Measurements from ENCODE around the gene SBNO2.
"Not testable (repeated sequence)": the region's sequence is repeated elsewhere in the genome, so short reads cannot be mapped to it uniquely, and the experiment has no call there.

Gene SBNO2

DNA sequence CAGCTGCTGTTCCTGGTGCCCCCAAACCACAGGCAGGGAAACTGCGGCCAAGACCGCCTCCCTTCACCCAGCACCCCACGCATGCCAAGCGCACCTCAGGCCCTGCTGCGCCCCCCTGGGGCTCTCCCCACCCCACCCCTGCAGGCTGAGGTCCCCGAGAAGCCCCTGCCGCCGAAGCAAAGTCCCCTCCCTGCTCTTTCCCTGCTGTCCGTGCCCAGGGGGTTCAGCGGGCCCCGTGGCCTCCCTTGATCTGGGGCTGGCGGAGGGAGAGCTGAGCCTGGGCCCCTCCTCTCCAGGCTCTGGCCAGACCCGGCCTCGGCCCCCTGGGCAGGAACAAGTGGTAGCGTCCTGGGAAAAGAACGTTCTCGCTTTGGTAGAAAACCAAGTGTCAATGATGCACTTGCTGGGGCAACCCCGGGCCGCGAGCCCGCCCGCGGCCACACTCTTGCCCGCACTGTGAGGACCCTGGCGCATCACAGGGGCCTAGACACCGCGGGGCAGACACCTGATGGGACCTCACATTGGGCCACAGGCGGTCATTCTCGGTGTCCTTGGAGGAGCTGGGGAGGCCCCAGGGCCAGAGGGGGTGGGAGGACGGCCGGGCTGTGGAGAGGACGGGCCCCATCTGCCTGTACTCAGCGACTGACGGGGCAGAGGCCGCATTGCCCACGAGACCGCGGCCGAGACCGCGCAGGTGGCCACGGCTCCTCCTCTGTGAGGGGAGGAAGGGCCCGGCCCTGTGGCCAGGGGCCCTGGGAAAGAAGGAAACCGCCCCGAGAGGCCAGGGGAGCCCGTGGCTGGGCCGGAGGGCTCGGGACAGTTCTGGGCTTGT is 41.3 kb downstream of the SBNO2 start:
- DNase-seq, result peak; percentile 68

DNA sequence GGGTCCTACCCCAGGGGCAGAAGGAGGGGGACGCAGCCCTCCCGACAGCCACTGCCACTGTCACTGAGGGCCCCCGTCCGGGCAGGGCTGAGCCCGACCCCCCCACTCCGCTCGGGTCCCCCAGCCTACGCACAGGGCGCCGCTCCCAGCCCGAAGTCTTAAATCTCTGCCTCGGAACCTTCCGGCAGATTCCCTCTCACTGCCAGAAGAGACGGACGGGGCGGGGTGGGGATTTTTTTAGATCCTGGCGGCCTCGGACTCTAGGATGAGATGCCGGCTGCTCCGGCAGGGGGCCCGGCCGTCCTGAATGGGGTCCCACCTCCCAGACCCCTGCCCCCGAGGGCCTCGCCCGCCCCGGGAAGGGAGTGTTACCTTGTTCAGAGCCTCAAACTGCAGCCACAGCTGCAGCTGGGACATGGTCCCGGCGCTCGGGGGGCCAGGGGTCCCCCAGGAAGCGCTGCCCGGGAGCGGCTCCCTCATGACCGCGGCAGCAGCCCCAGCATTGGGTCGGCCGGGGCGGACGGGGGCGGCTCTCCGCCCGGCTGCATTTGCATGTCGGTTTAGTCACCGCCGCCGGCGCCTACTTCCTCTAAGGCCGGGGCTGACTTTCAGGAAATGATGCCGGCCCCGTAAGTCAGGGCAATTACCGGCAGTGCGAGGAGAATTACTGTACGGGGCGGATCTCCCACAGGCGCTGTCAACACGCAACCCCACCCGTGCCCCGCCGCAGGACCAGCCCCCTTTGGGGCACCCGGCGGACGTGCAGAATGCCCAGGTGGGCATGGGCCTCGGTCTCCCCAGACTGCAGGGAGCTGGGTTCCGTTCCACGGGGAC is 42.1 kb downstream of the SBNO2 start:
- DNase-seq, result peak; percentile 85

DNA sequence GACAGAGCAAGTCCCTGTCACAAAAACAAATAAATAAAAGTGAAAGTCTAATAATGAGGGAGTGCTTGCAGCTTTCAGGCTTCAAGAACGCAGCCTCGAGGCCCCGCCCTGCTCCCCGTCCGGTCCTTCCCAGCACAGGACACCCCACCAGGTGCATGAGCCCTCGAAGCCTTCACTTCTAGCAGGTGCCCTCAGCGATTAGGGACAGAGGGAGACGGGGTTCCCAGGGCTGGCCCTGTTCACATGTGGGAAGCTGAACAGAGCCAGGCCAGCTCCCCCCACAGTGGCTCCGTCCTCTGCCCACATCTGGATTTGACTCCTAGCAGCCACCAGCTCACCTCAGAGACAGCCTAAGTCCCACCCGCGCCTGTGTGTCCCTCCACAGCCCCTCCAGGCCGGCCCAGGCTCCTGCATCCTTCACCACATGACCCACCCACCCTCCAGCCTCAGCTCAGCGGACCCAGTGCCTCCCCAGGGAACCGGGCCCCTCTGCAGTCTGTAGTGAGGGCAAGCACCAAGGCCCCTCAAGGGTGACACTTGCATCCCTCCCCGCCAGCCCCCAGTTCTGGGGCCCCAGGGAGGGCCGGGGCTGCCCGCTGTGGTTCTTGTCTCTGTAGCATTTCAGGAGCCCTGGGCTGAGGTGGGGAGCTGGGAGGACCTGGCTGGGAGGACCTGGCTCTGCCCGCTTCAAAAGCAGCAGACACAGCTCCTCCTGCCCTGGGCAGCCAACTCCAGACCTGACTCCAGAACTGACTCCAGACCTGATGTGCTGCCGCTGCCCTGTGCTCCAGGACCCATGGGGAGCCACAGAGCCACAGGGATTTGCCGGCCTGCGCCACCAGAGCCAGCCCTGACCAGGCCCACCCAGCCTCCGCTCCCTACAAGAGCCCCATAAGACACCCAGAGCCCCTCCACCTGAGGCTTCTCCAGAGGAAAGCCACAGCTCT is 43.0 kb downstream of the SBNO2 start:
- no peak for DNase-seq

DNA sequence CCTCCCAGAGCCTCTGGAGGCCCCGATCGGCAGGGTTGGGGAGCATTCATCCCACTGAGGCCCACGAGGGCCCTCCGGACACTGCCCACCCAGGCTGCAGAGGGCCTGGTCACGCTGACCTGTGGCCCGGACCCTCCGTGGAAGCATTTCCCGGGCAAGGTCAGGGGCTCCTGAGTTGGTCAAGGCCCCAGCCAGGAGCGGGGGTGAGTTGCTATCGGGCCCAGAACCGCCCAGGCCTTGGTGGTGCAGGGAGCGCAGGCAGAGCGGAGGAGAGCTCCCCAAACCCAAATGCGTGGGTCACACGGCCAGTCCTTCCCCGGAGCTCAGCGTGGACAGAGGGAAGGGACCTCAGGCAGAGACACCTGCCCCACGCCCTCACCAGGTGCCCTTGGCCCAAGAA is 44.5 kb downstream of the SBNO2 start:
- DNase-seq, result no peak

DNA sequence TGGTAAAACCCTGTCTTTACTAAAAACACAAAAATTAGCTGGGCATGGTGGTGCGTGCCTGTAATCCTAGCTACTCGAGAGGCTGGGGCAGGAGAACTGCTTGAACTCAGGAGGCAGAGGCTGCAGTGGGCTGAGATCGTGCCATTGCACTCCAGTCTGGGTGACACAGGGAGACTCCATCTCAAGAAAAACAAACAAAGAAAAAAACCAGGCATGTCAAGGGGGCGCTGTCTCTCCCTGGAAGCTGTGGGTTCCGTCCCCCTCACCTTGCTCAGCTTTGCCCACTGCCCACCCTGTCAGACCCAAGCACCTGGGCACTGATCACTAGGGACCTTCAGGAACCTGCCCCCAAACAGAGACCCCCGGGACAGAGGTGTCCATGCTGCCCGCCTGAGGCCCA is 45.0 kb downstream of the SBNO2 start:
- DNase-seq, result not testable (repeated sequence)

DNA sequence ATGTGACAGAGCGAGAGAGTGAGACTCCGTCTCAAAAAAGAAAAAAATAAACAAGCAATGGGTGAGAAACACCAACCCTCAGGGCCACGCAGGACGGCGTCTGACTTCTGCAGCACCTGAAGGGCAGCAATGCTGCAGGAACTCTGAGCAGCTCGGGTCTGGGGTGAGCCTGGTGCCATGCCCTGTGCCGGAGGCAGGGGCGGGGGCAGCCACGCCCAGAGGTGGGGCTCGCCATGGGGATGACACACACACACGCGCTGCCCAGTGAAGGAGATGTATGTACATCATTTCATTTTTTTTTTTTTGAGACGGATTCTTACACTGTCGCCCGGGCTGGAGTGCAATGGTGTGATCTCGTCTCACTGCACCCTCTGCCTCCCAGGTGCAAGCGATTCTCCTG is 46.0 kb downstream of the SBNO2 start:
- DNase-seq, result no peak

DNA sequence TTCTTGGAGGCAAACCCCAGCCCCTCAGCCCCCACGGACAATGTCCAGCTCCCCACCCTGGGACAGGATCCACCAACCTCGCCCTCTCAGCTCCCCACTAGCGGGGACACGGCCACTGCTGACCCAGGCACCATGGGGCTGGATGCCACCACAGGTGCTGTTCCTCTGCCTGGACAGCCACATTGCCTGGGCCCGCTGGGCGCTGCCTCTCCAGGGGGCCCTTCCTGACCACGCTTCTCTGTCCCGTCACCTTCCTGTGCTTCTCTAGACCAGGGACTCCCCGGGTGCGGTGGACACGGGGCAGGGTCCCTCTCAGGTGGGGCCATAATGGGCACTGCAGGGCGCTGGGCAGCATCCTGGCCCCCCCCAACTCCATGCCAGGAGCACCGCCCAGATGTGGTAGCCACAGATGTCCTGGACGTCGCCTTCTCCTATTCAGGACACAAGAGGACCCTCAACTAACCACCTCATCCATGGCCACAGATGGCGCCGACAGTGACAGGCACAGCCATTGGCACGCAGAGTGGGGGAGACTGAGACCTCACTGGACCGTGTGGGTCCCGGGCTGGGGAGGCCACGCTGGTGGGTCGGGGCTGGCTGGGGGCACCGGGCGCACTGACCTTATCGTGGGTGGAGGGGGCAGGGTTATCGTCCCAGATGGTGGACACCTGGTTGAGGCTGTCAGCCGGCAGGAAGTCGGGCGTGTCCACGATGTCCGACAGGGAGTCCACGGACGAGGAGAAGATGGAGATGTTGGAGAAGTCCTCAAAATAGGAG is 46.9 kb downstream of the SBNO2 start:
- no peak for DNase-seq

DNA sequence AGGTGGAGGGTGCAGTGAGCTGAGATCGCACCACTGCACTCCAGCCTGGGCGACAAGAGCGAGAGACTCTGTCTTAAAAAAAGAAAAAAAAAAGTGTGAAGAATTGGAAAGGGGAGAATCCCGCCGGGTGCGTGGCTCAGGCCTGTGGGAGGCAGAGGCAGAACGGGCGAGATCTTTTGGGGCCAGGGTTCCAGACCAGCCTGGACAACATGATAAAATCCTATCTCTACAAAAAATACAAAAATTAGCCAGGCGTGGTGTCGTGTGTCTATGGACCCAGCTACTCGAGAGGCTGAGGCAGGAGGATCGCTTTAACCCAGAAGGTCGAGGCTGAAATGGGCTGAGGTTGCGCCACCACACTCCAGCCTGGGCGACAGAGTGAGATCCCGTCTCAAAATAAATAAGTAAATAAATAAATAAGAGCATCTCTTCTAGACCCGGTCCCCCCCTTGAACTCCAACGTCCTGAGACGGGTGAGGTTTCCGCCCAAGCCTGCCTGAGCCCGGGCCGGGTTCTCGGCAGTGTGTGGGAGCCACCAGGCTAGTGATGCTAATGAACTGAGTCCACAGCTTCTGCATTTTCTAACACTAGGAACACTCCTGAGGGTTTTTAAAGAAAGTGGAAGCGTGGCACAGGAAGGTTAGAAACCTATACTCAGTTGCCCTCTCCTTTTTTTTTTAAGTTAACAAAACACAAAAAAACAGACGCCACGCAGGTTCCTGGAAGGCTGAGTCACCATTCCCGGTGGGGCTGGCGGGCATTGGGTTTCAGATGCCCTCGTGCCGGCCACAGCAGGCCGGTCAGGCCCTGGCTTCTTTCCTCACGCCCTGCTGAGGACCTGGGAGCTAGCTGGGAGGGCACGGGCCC is 48.2 kb downstream of the SBNO2 start:
- DNase-seq, result no peak

DNA sequence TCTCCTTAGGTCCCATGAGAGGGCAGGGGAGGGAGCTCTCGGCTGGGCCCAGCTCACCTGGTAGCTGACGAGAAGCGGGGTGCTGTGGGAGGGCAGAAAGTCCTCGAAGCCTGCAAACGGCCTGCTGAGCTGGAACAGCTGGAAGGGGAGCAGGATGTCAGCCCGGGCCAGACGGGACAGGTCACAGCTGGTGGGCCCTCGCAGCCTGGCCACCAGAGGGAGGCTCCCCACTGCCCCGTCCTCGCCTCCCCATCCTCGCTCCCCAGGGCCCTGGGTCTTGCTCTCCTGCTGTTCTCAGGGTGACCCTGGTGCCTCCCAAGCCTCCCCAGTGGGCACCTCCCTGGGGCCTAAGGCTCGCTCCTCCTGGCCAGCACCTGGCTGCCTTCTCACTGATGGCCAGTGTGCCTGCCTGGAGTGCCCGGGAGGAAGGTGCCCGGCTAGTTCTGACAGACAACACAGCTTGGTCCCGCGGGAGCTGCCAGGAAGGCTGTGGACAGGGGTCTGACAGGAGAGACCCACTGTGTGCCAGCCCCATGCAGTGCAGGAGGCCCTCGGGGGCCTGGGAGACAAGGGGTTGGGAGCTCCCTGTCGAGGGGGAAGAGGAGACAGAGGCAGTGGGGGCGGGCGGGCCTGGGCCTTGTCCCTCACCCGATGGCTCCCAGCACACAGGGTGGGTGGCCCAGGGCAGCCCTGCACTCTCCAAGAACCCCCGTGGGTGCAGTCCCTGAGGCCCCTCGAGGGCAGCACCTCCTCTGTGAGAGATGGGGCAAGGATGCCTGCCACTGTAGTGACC is 50.0 kb downstream of the SBNO2 start:
- DNase-seq, result no peak

DNA sequence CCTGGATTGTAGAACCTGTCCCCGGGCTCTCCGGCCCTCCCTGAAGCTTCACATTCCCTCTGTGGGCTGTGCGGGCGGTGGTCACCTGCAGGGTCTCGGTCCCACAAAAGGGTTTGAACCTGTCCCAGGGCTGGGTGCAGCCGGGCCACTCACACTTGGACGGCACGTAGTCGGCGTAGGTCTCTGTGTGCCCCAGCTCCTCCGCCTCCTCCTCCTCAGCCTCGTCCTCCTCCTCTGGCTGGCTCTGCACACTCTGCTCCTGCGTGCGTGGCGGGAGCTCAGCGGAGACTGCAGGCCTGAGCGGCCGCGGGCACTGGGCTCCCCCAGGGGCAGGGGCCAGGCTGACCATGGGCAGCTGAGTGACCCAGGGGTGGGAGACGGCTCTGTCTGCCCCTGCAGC is 50.7 kb downstream of the SBNO2 start:
- no peak for DNase-seq

DNA sequence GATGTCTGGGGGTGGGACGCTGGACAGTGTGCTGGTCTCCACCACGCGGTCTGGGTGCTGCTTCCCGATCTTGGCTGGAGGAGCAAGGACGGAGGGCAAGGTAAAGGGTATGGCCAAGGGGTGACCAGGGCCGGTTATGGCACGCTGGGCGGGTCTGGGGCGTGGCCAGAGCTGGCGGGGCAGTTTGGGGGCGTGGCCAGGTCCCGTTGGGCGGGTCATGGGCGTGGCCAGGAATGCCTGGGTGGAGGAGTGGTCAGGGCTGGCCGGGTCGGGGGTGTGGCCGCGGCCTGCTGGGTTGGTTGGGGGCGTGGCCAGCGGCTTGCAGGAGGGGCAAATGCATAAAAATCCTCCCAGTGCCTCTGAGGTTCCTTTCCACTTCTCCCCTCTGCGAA is 51.1 kb downstream of the SBNO2 start:
- peak; percentile 77 for DNase-seq

DNA sequence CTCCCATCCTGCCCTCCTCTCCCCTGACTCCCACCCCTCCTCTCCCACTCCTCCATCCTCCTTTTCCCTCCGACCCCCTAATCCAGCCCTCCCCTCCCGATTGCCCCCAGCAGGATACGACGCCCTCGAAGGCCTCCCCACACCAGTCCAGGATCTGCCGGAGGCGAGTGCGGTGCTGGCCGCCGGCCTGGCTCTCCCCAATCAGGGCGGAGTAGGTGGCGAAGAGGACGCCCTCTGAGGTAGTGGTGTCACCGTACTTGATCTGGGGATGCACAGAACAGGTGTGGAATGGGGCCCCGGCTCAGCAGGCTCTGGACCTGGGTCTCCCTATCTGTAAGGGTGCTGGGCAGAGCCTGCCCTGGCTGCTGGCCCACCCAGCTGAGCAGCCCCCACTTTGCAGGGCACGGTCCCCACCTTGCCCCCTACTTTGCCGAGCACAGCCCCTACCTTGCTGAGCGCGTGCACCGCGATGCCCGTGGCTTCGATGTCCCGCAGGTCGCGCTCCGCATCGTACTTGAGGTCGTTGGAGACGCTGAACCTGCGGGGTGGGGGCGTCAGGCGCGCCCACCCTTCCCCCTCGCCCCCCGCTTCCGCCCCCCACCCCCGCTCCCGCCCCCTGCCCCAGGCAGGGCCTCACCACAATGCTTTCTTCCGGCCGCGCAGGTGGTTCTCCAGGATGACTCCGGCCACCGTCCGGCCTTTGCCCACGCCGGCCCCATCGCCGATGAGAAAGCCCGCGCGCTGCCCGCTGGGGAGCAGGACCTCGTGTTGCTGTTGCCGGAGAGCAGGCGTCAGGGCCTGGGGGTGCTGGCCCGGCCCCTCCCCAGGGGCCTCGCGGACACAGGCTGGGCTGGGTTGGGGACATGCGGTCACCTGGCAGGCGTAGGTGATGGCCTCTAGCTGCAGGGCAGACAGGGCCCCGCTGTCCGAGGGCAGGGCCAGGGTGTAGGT is 51.8 kb downstream of the SBNO2 start:
- no peak for DNase-seq

DNA sequence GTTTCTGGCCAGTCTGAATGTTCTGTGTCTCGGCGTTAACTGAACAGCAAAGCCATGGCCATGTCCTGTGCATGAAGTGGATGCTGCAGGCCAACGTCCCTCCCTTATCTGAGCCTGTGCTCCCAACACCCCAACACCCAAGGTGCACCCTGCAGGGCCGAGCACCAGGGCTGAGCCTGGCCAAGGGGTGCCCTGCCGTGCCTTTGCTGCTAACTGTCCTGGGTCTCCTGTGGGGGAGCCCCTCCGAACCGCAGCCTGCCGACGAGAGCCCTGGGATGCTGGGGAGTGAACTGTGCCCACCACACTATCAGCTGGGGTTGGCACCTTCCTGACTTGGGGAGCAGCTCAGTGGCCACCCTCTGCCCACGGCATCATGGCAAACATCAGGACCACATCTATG is 52.7 kb downstream of the SBNO2 start:
- DNase-seq, result no peak

DNA sequence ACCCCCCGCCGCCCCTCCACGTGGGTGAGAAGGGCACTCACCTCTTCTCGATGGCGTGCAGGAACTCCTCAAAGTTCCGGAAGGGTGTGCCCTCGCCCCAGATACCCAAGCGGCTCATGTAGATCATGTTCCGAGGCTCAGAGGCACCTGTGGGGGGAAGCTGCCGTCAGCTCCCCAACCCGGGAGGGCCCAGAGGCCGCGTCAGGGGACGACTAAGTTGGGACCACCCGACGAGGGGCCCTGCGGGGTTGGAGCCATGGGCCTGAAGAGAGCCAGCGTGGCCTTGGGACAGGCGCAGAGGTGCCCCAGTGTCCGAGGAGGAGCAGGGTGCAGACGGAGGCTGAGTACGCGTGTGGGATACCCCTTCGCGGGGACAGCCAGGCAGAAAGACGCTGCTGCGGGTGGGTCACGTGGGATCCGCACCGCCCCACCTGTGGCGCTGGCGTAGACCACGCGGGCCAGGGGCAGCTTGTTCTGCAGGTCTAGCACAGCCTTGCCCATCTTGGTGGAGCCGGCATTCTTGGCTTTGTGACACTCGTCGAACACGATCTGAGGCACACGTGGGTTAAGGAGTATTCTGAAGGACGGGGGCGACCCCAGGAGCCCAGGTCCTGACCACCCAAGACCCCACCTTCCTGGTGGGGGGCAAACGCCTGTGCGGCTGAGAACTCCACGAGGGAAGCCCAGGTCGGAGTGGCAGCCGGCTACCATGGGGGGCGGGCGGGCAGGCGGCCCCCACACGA is 54.4 kb downstream of the SBNO2 start:
- DNase-seq, result peak; percentile 30

DNA sequence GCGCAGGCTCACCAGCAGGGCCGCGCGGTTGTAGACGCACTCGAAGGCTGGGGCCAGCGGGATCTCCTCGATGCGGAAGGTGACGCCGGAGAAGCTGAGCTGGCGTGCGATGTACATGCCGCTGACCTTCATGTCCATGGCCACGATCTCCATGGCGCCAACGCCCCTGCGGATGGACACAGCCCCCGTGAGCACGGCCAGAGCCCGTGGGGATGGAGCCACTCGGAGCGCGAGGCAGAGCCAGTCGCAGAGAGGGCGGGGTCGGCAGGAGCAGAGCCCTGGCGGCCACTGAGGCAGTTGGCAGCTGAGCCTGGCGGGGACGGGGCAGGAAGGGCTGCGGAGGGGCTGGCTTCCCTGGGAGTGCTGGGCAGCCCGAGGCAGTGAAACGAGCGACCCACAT is 55.1 kb downstream of the SBNO2 start:
- DNase-seq, result no peak

DNA sequence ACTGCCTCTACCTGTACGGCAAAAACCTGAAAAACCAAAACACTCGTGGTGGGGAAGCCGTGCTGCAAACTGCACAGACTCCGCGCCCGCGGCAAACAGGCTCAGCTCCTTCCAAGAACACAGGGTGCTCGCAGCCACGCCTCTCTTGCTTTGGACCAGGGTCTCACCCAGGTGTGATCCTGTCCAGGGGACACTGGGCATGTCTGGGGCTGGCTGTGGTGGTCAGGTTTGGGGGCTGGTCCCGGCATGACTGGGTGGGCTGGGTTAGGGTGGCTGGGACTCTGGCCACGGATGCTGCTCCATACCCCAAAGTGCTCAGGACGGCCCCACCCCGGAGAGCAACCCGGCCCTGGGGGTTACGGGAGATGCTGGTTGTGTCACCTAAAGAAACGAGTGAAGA is 56.4 kb downstream of the SBNO2 start:
- DNase-seq, result no peak

DNA sequence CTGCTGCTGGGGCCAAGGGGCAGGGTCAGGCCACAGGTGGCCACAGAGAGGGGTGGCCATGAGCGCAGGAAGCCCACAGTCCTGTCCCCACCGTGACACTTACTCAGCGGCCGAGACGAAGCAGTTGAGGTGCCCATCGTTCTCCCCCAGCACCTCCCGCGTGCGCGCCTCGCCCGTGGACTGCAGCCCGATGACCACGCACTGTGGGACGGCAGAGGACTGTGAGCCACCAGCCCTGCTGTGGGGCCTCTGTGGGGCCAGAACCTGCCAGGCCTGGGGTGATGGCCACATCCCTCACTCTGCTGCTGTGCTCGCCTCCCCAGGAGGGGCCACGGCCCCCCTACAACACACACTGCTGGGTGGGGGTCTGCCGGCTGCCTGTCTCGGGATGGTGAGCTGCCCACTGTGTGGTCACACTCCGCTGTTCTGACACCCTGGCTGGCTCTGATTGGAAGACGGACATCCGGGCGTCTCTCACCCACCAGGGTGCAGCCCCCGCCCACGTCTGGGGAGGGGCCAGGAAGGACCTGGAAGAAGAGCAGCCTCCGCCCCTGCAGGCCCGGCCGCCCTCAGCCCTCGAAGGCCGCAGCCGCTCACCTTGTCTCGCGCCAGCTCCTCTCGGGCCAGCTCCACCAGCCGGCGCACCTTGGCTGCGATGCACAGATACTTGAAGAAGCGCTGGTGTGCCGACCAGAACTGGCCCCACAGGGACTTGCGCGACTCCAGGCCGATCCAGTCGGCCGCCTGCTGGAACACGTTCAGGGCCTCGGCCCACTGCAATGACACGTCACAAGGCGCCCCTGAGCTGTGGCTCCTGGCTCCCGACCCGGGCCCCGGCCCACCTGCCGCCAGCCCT is 57.1 kb downstream of the SBNO2 start:
- DNase-seq, result no peak

Measured in activated CD4-positive, CD25-positive, alpha-beta regulatory T cell treated with anti-CD3 and anti-CD28 coated beads, Interleukin-2, amount 50 U/mL, for 72 hours (primary cell).